Measurements from ENCODE around the gene ZNF597.

ZNF597 gene

GRCh38 chr16:3469736-3470135 lies 26.4 kb upstream of the ZNF597 start:
- no peak for FAIRE-seq
- no peak for DNase-seq (ENCODE audit: insufficient read length, low spot score)
- no peak for TF ChIP-seq POLR2A (IDR thresholded peaks at IDR 0.05; ENCODE audit: low read depth, low read length)

- no peak for TF ChIP-seq POLR2A (IDR thresholded peaks at IDR 0.05; ENCODE audit: low read depth, low read length)
- no peak for FAIRE-seq
- DNase-seq (ENCODE audit: insufficient read length, low spot score): no peak
These were observed 25.2 kb upstream of the ZNF597 start for GRCh38 chr16:3468501-3468900.

GRCh38 chr16:3467921-3468320 lies 24.6 kb upstream of the ZNF597 start:
- no peak for TF ChIP-seq POLR2A (IDR thresholded peaks at IDR 0.05; ENCODE audit: low read depth, low read length)
- no peak for DNase-seq (ENCODE audit: insufficient read length, low spot score)
- FAIRE-seq: no peak

- FAIRE-seq (no peak), DNase-seq (ENCODE audit: insufficient read length, low spot score) (no peak)
- no peak for TF ChIP-seq POLR2A (IDR thresholded peaks at IDR 0.05; ENCODE audit: low read depth, low read length)
These were observed 23.9 kb upstream of the ZNF597 start for GRCh38 chr16:3467182-3467581.

- TF ChIP-seq POLR2A (IDR thresholded peaks at IDR 0.05; ENCODE audit: low read depth, low read length): no peak
- DNase-seq (ENCODE audit: insufficient read length, low spot score) (no peak), FAIRE-seq (no peak)
These were observed 22.7 kb upstream of the ZNF597 start for GRCh38 chr16:3465911-3466584.

GRCh38 chr16:3465301-3465700 lies 22.0 kb upstream of the ZNF597 start:
- no peak for DNase-seq (ENCODE audit: insufficient read length, low spot score)
- TF ChIP-seq POLR2A (IDR thresholded peaks at IDR 0.05; ENCODE audit: low read depth, low read length): no peak
- no peak for FAIRE-seq

GRCh38 chr16:3461151-3461550 lies 17.8 kb upstream of the ZNF597 start:
- TF ChIP-seq POLR2A (IDR thresholded peaks at IDR 0.05; ENCODE audit: low read depth, low read length): no peak
- DNase-seq (ENCODE audit: insufficient read length, low spot score) (no peak), FAIRE-seq (no peak)

- TF ChIP-seq POLR2A (IDR thresholded peaks at IDR 0.05; ENCODE audit: low read depth, low read length): no peak
- FAIRE-seq (no peak), DNase-seq (ENCODE audit: insufficient read length, low spot score) (no peak)
These were observed 17.3 kb upstream of the ZNF597 start for GRCh38 chr16:3460585-3460984.

GRCh38 chr16:3460121-3460520 lies 16.8 kb upstream of the ZNF597 start:
- no peak for DNase-seq (ENCODE audit: insufficient read length, low spot score)
- TF ChIP-seq POLR2A (IDR thresholded peaks at IDR 0.05; ENCODE audit: low read depth, low read length): no peak
- FAIRE-seq: no peak

- FAIRE-seq: no peak
- no peak for DNase-seq (ENCODE audit: insufficient read length, low spot score)
- no peak for TF ChIP-seq POLR2A (IDR thresholded peaks at IDR 0.05; ENCODE audit: low read depth, low read length)
These were observed 16.2 kb upstream of the ZNF597 start for GRCh38 chr16:3459401-3460090.

- FAIRE-seq (no peak), DNase-seq (ENCODE audit: insufficient read length, low spot score) (no peak)
- TF ChIP-seq POLR2A (IDR thresholded peaks at IDR 0.05; ENCODE audit: low read depth, low read length): no peak
These were observed 15.6 kb upstream of the ZNF597 start for GRCh38 chr16:3458852-3459361.

GRCh38 chr16:3458278-3458851 lies 15.1 kb upstream of the ZNF597 start:
- peak; percentile 38 for DNase-seq (ENCODE audit: insufficient read length, low spot score)

GRCh38 chr16:3457434-3458252 lies 14.3 kb upstream of the ZNF597 start:
- FAIRE-seq (no peak), DNase-seq (ENCODE audit: insufficient read length, low spot score) (peak; percentile 95)
- TF ChIP-seq POLR2A (IDR thresholded peaks at IDR 0.05; ENCODE audit: low read depth, low read length): peak; percentile 52

More at GRCh38 chr16:3458278-3458851, 15.1 kb upstream of the ZNF597 start:
- FAIRE-seq: no peak
- TF ChIP-seq POLR2A (IDR thresholded peaks at IDR 0.05; ENCODE audit: low read depth, low read length): no peak

GRCh38 chr16:3454631-3455147 lies 11.4 kb upstream of the ZNF597 start:
- no peak for FAIRE-seq
- TF ChIP-seq POLR2A (IDR thresholded peaks at IDR 0.05; ENCODE audit: low read depth, low read length): no peak
- DNase-seq (ENCODE audit: insufficient read length, low spot score): no peak

Data from H54 (cell line).